ENCODE measurements around the gene ARL14EP.

DNA sequence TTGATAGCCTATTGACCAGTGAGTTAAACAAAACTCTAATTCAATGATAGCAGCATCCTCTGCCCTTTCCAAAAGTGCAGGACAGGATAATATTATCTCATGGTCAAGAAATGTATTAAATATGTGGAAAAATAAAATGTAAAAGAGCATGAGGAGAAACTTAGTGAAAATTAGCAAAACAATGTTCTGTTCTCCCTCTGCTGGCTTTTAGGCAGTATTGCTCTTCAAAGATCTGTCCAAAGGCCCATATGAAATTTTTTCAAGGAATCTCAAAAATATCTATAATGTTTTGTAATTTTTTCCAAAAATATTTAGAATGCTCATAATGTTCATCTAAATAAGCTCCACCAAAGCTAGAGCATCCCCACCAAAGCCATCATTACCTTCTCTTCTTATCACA is 8.3 kb upstream of the ARL14EP start:
- no peak for TF ChIP-seq POLR2A (IDR thresholded peaks at IDR 0.05)
- TF ChIP-seq POLR2AphosphoS5 (IDR thresholded peaks at IDR 0.05) = no peak
- TF ChIP-seq, protein P1, sequence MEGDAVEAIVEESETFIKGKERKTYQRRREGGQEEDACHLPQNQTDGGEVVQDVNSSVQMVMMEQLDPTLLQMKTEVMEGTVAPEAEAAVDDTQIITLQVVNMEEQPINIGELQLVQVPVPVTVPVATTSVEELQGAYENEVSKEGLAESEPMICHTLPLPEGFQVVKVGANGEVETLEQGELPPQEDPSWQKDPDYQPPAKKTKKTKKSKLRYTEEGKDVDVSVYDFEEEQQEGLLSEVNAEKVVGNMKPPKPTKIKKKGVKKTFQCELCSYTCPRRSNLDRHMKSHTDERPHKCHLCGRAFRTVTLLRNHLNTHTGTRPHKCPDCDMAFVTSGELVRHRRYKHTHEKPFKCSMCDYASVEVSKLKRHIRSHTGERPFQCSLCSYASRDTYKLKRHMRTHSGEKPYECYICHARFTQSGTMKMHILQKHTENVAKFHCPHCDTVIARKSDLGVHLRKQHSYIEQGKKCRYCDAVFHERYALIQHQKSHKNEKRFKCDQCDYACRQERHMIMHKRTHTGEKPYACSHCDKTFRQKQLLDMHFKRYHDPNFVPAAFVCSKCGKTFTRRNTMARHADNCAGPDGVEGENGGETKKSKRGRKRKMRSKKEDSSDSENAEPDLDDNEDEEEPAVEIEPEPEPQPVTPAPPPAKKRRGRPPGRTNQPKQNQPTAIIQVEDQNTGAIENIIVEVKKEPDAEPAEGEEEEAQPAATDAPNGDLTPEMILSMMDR (IDR thresholded peaks at IDR 0.05) = peak in 2 of 5 experiments; percentile 13 to 16
